ENCODE results near the gene LRP1B.

LRP1B gene

GRCh38 chr2:140861666-140862065 is 1269.2 kb downstream of the LRP1B start:
- TF ChIP-seq POLR2AphosphoS5 (IDR thresholded peaks at IDR 0.05; ENCODE audit: low read depth, low read length) (no peak), TAF1 (IDR thresholded peaks at IDR 0.05; ENCODE audit: borderline replicate concordance, low read depth, low read length) (no peak), POLR2A (IDR thresholded peaks at IDR 0.05; ENCODE audit: low read depth, low read length) (no peak)
- FAIRE-seq: no peak

GRCh38 chr2:140855471-140855870 is 1275.3 kb downstream of the LRP1B start:
- no peak for TF ChIP-seq TAF1 (IDR thresholded peaks at IDR 0.05; ENCODE audit: borderline replicate concordance, low read depth, low read length)
- TF ChIP-seq POLR2A (IDR thresholded peaks at IDR 0.05; ENCODE audit: low read depth, low read length): no peak
- TF ChIP-seq POLR2AphosphoS5 (IDR thresholded peaks at IDR 0.05; ENCODE audit: low read depth, low read length): no peak
- DNase-seq (ENCODE audit: insufficient read length): no peak
- FAIRE-seq: no peak

More at GRCh38 chr2:140861666-140862065, 1269.2 kb downstream of the LRP1B start:
- DNase-seq (ENCODE audit: insufficient read length): no peak

GRCh38 chr2:140851258-140851981 is 1279.4 kb downstream of the LRP1B start:
- no peak for FAIRE-seq
- no peak for DNase-seq (ENCODE audit: insufficient read length)
- TF ChIP-seq POLR2A (IDR thresholded peaks at IDR 0.05; ENCODE audit: low read depth, low read length): no peak
- no peak for TF ChIP-seq POLR2AphosphoS5 (IDR thresholded peaks at IDR 0.05; ENCODE audit: low read depth, low read length)
- TF ChIP-seq TAF1 (IDR thresholded peaks at IDR 0.05; ENCODE audit: borderline replicate concordance, low read depth, low read length): no peak

GRCh38 chr2:140843186-140843585 is 1287.6 kb downstream of the LRP1B start:
- TF ChIP-seq POLR2AphosphoS5 (IDR thresholded peaks at IDR 0.05; ENCODE audit: low read depth, low read length) (no peak), TAF1 (IDR thresholded peaks at IDR 0.05; ENCODE audit: borderline replicate concordance, low read depth, low read length) (no peak), POLR2A (IDR thresholded peaks at IDR 0.05; ENCODE audit: low read depth, low read length) (no peak)
- FAIRE-seq (no peak), DNase-seq (ENCODE audit: insufficient read length) (no peak)

GRCh38 chr2:140842110-140842509 is 1288.7 kb downstream of the LRP1B start:
- no peak for FAIRE-seq
- TF ChIP-seq TAF1 (IDR thresholded peaks at IDR 0.05; ENCODE audit: borderline replicate concordance, low read depth, low read length) (no peak), POLR2A (IDR thresholded peaks at IDR 0.05; ENCODE audit: low read depth, low read length) (no peak), POLR2AphosphoS5 (IDR thresholded peaks at IDR 0.05; ENCODE audit: low read depth, low read length) (no peak)
- DNase-seq (ENCODE audit: insufficient read length): no peak

- TF ChIP-seq POLR2AphosphoS5 (IDR thresholded peaks at IDR 0.05; ENCODE audit: low read depth, low read length) (no peak), TAF1 (IDR thresholded peaks at IDR 0.05; ENCODE audit: borderline replicate concordance, low read depth, low read length) (no peak), POLR2A (IDR thresholded peaks at IDR 0.05; ENCODE audit: low read depth, low read length) (no peak)
- DNase-seq (ENCODE audit: insufficient read length): no peak
- FAIRE-seq: no peak
Measured at GRCh38 chr2:140841141-140841540, 1289.7 kb downstream of the LRP1B start.

- DNase-seq (ENCODE audit: insufficient read length) (no peak), FAIRE-seq (no peak)
- TF ChIP-seq TAF1 (IDR thresholded peaks at IDR 0.05; ENCODE audit: borderline replicate concordance, low read depth, low read length) (no peak), POLR2AphosphoS5 (IDR thresholded peaks at IDR 0.05; ENCODE audit: low read depth, low read length) (no peak), POLR2A (IDR thresholded peaks at IDR 0.05; ENCODE audit: low read depth, low read length) (no peak)
Measured at GRCh38 chr2:140836826-140837225, 1294.0 kb downstream of the LRP1B start.

GRCh38 chr2:140835079-140835478 is 1295.7 kb downstream of the LRP1B start:
- FAIRE-seq (no peak), DNase-seq (ENCODE audit: insufficient read length) (no peak)
- no peak for TF ChIP-seq POLR2A (IDR thresholded peaks at IDR 0.05; ENCODE audit: low read depth, low read length)
- TF ChIP-seq POLR2AphosphoS5 (IDR thresholded peaks at IDR 0.05; ENCODE audit: low read depth, low read length): no peak
- no peak for TF ChIP-seq TAF1 (IDR thresholded peaks at IDR 0.05; ENCODE audit: borderline replicate concordance, low read depth, low read length)

- TF ChIP-seq TAF1 (IDR thresholded peaks at IDR 0.05; ENCODE audit: borderline replicate concordance, low read depth, low read length): no peak
- TF ChIP-seq POLR2AphosphoS5 (IDR thresholded peaks at IDR 0.05; ENCODE audit: low read depth, low read length): no peak
- TF ChIP-seq POLR2A (IDR thresholded peaks at IDR 0.05; ENCODE audit: low read depth, low read length): no peak
- FAIRE-seq (no peak), DNase-seq (ENCODE audit: insufficient read length) (no peak)
Measured at GRCh38 chr2:140814141-140814540, 1316.7 kb downstream of the LRP1B start.

GRCh38 chr2:140808820-140809219 is 1322.0 kb downstream of the LRP1B start:
- no peak for FAIRE-seq
- TF ChIP-seq POLR2AphosphoS5 (IDR thresholded peaks at IDR 0.05; ENCODE audit: low read depth, low read length) (no peak), TAF1 (IDR thresholded peaks at IDR 0.05; ENCODE audit: borderline replicate concordance, low read depth, low read length) (no peak), POLR2A (IDR thresholded peaks at IDR 0.05; ENCODE audit: low read depth, low read length) (no peak)
- DNase-seq (ENCODE audit: insufficient read length): no peak

- TF ChIP-seq POLR2AphosphoS5 (IDR thresholded peaks at IDR 0.05; ENCODE audit: low read depth, low read length) (no peak), POLR2A (IDR thresholded peaks at IDR 0.05; ENCODE audit: low read depth, low read length) (no peak), TAF1 (IDR thresholded peaks at IDR 0.05; ENCODE audit: borderline replicate concordance, low read depth, low read length) (no peak)
- FAIRE-seq (no peak), DNase-seq (ENCODE audit: insufficient read length) (no peak)
Measured at GRCh38 chr2:140808211-140808610, 1322.6 kb downstream of the LRP1B start.

GRCh38 chr2:140804700-140805260 is 1326.0 kb downstream of the LRP1B start:
- DNase-seq (ENCODE audit: insufficient read length) (no peak), FAIRE-seq (no peak)
- TF ChIP-seq TAF1 (IDR thresholded peaks at IDR 0.05; ENCODE audit: borderline replicate concordance, low read depth, low read length) (no peak), POLR2A (IDR thresholded peaks at IDR 0.05; ENCODE audit: low read depth, low read length) (no peak), POLR2AphosphoS5 (IDR thresholded peaks at IDR 0.05; ENCODE audit: low read depth, low read length) (no peak)
